NB4 (cell line): ENCODE results near the gene KLHL30.

Experiments used
- CTCF ChIP-seq: IDR thresholded peaks from one replicate; pipeline ENCODE4 v1.5.1; 2012; ENCODE audit warnings: low read depth, low read length
- MAX ChIP-seq: IDR thresholded peaks from 2 replicates; pipeline ENCODE4 v1.6.1; 2011; ENCODE audit warnings: low read depth, low read length
- MYC ChIP-seq: IDR thresholded peaks from 2 replicates; pipeline ENCODE4 v1.6.1; 2011; ENCODE audit warnings: low read depth, low read length
- POLR2A ChIP-seq: IDR thresholded peaks from 2 replicates; pipeline ENCODE4 v1.6.1; 2011; ENCODE audit warnings: mild to moderate bottlenecking; ENCODE audit not compliant: insufficient read length; ENCODE audit errors: extremely low read depth

GRCh38 chr2:238107525-238108422 lies 30.7 kb upstream of the KLHL30 start:
- no peak for TF ChIP-seq MAX
- no peak for TF ChIP-seq CTCF
- no peak for TF ChIP-seq POLR2A
- TF ChIP-seq MYC: no peak
